Endothelial cell (in vitro differentiated cells): ENCODE results near the gene SPIB. TPM values are rescaled to one million over a fixed set of nuclear protein-coding genes. Genes with fewer than 3 reads are reported as not detected.

Experiments used
- DNase-seq: peaks from one replicate; pipeline ENCODE4 v3.0.0; 2021; ENCODE audit warnings: low spot score
- H3K27ac Mint-ChIP-seq: one replicate; pipeline ENCODE4 v1.8.0; 2021; ENCODE audit warnings: mixed read lengths, inconsistent platforms; ENCODE audit not compliant: unreplicated experiment
- H3K27me3 Mint-ChIP-seq: one replicate; pipeline ENCODE4 v1.8.0; 2021; ENCODE audit warnings: mild to moderate bottlenecking, moderate library complexity, mixed read lengths, inconsistent platforms; ENCODE audit not compliant: unreplicated experiment
- H3K36me3 Mint-ChIP-seq: one replicate; pipeline ENCODE4 v1.8.0; 2021; ENCODE audit warnings: mild to moderate bottlenecking, low read depth, mixed read lengths, inconsistent platforms; ENCODE audit not compliant: unreplicated experiment
- H3K4me1 Mint-ChIP-seq: one replicate; pipeline ENCODE4 v1.8.0; 2021; ENCODE audit warnings: mild to moderate bottlenecking, mixed read lengths, inconsistent platforms; ENCODE audit not compliant: unreplicated experiment
- H3K4me3 Mint-ChIP-seq: one replicate; pipeline ENCODE4 v1.8.0; 2021; ENCODE audit warnings: mild to moderate bottlenecking, mixed read lengths, inconsistent platforms; ENCODE audit not compliant: unreplicated experiment
- H3K9me3 Mint-ChIP-seq: one replicate; pipeline ENCODE4 v1.8.0; 2021; ENCODE audit warnings: mixed read lengths, inconsistent platforms; ENCODE audit not compliant: unreplicated experiment
- total RNA-seq: library from RNA; stranded (reverse); fragmentation: NEBNext Ultra II Directional; extraction: Animal tissue kit (Norgen Biotek cat#: 25700); gene quantifications from one replicate; pipeline ENCODE4 v1.2.1, GENCODE V29; 2021; ENCODE audit not compliant: unreplicated experiment
- TF ChIP-seq, protein P1 (sequence below): fragments of 200-600 bp; sonication (generic); IDR thresholded peaks from one replicate; pipeline ENCODE4 v1.5.0; 2021; ENCODE audit warnings: antibody characterized with exemption; ENCODE audit not compliant: unreplicated experiment

The SPIB gene
- total RNA-seq, 1 donor from 2014 or later = not detected

DNA sequence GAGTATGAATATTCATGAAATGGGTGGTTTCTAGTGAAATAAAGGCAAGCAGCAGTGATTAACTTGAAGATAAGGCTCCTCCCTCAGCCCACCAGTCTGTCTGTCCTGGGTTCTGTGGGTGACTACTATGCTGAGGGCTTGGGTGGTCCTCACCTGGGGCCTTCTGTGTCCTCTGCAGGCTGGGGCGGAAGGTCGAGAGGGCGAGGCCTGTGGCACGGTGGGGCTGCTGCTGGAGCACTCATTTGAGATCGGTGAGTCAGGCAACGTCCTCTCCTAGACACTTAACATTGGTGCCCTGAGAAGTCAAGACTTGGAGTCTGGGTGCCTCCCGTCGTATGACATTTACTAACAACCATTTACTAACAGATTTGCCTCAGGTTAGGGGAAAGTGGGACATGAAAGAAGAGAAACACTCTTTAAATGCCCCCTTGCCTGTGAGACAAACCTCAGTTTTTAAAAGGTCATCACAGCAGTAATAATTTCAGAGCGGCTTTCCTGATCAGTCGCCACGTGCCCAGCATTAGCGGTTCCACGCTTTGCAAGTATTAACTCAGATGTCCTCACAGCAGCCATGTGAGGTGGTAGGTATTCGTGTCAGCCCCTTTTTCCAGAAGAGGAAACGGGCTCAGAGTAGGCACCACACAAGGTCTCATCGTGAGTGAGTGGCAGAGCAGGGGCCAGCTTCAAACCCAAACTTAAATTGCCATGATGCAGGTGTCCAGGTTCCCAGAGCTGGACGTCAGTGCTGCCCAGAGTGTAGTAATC is 59.2 kb downstream of the SPIB start:
- H3K4me1 Mint-ChIP-seq = no peaks in the 10 kb centered on the region
- H3K27ac Mint-ChIP-seq = peak overlapping the region; percentile 70
- peak overlapping the region; percentile 47 for H3K4me3 Mint-ChIP-seq
- peaks cover 18% of the 10 kb centered on the region for H3K27me3 Mint-ChIP-seq
- TF ChIP-seq, protein P1, sequence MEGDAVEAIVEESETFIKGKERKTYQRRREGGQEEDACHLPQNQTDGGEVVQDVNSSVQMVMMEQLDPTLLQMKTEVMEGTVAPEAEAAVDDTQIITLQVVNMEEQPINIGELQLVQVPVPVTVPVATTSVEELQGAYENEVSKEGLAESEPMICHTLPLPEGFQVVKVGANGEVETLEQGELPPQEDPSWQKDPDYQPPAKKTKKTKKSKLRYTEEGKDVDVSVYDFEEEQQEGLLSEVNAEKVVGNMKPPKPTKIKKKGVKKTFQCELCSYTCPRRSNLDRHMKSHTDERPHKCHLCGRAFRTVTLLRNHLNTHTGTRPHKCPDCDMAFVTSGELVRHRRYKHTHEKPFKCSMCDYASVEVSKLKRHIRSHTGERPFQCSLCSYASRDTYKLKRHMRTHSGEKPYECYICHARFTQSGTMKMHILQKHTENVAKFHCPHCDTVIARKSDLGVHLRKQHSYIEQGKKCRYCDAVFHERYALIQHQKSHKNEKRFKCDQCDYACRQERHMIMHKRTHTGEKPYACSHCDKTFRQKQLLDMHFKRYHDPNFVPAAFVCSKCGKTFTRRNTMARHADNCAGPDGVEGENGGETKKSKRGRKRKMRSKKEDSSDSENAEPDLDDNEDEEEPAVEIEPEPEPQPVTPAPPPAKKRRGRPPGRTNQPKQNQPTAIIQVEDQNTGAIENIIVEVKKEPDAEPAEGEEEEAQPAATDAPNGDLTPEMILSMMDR = no peak
- H3K36me3 Mint-ChIP-seq = peaks cover 23% of the 10 kb centered on the region
- peaks cover 38% of the 10 kb centered on the region for H3K9me3 Mint-ChIP-seq
- no peak for DNase-seq

DNA sequence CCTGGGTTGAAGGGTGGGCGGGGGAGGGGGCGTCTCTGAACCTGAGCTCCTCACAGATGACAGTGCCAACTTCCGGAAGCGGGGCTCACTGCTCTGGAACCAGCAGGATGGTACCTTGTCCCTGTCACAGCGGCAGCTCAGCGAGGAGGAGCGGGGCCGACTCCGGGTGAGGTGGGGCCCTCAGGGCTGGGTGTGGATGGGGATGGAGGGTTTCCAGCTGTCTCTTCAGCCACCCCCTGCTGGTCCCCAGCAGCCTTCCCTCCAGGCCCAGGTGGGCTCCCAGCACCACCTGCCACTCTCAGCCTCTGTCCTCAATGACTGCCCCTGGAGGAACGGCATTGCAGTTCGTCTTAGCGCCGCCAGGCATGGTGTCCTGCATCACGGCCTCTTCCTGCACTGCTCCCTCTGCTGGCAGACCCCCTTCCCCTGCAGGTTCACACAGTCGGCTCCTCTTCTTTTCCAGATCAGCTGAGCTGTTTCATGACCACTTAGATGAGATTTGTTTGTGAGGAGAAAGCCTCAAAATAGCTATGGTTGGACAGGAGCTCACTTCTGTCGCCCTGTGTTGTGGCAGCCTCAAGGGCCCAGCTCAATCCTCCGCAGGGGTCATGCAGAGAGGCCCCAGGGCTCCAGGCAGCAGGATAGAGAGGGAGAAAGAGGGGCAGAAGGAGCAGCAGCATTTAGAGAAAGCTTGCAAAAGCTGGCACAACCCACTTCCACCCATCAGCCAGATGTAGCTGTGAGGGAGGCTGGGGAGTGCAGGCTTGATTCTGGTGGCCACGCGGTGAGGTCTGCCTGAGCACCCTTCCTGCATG is 60.4 kb downstream of the SPIB start:
- no peak for DNase-seq
- Mint-ChIP-seq H3K36me3 (peaks cover 28% of the 10 kb centered on the region), H3K9me3 (peaks cover 38% of the 10 kb centered on the region), H3K4me1 (no peaks in the 10 kb centered on the region), H3K4me3 (peak overlapping the region; percentile 74), H3K27me3 (peaks cover 18% of the 10 kb centered on the region), H3K27ac (no peak overlapping the region)
- TF ChIP-seq, protein P1 = no peak

GRCh38 chr19:50479761-50480251 is 61.1 kb downstream of the SPIB start:
- H3K27me3 Mint-ChIP-seq = peaks cover 18% of the 10 kb centered on the region
- H3K36me3 Mint-ChIP-seq = peaks cover 28% of the 10 kb centered on the region
- TF ChIP-seq, protein P1 = no peak
- peaks cover 36% of the 10 kb centered on the region for H3K9me3 Mint-ChIP-seq
- H3K4me3 Mint-ChIP-seq = no peak overlapping the region
- no peaks in the 10 kb centered on the region for H3K4me1 Mint-ChIP-seq
- H3K27ac Mint-ChIP-seq = no peak overlapping the region
- DNase-seq = no peak

GRCh38 chr19:50480281-50481111 is 61.8 kb downstream of the SPIB start:
- H3K9me3 Mint-ChIP-seq = peaks cover 32% of the 10 kb centered on the region
- TF ChIP-seq, protein P1 = no peak
- H3K36me3 Mint-ChIP-seq = peaks cover 23% of the 10 kb centered on the region
- DNase-seq = no peak
- H3K4me3 Mint-ChIP-seq = no peak overlapping the region
- no peak overlapping the region for H3K27ac Mint-ChIP-seq
- no peaks in the 10 kb centered on the region for H3K4me1 Mint-ChIP-seq
- peaks cover 17% of the 10 kb centered on the region for H3K27me3 Mint-ChIP-seq

Other genes starting within 250 kb of the SPIB start
- gene MYH14, start 215.3 kb upstream of the SPIB start, total RNA-seq = not detected
- not detected for gene KCNC3, start 89.6 kb upstream of the SPIB start, total RNA-seq
- not detected for gene NAPSA, start 53.3 kb upstream of the SPIB start, total RNA-seq
- gene NR1H2, start 42.5 kb upstream of the SPIB start, total RNA-seq = 21.6 TPM
- gene POLD1, start 34.6 kb upstream of the SPIB start, total RNA-seq = 54.4 TPM
- gene MYBPC2, start 14.0 kb downstream of the SPIB start, total RNA-seq = 0.46 TPM
- 0.21 TPM for gene EMC10, start 57.6 kb downstream of the SPIB start, total RNA-seq
- gene GARIN5A, start 57.9 kb downstream of the SPIB start, total RNA-seq = not detected
- gene JOSD2, start 92.3 kb downstream of the SPIB start, total RNA-seq = 0.46 TPM
- not detected for gene ASPDH, start 95.0 kb downstream of the SPIB start, total RNA-seq
- gene LRRC4B, start 149.5 kb downstream of the SPIB start, total RNA-seq = 3.0 TPM
- 0.15 TPM for gene SYT3, start 220.9 kb downstream of the SPIB start, total RNA-seq
- gene C19orf81, start 230.5 kb downstream of the SPIB start, total RNA-seq = not detected